ENCODE results near the gene TAS1R2. TPM values are rescaled to one million over a fixed set of nuclear protein-coding genes. Genes with fewer than 3 reads are reported as not detected.

TAS1R2 gene
- total RNA-seq, 1 donor from 2014 or later = not detected

DNA sequence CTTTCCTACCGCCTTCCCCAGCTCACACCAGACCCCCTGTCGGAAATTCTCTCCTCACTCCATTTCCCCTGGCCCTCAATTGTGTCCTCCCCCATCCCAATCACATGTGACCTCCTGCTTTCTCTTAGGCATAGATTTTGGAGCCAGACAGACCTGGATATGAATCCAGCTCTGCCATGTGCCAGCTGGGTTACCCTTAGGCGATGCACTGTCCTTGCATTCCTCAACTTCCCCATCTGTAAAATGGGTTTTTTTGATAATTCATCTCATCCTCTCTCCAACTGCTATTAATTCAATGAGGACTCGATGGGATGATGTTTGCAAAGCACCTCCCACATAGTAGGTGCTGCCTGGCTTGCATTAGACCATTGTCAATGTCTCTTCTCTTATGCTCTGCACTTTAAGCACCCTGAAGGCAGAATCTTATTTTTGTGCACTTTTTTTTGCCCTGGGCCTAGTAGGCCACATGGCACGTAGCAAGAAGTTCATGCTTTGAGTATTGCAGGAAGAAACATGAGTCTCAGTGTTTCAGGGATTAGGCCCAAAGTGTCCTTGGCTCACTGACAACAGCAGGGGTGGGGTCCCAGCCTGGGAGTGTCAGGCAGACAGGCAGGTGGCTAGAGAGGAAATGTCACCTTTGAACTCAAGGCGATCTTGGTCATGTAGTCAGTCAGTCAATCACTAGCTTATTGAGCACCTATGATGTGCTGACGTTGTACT is 47.6 kb downstream of the TAS1R2 start:
- Histone ChIP-seq H3K4me3 (ENCODE audit: insufficient read depth, low read depth, low read length) (no peak overlapping the region), H3K4me1 (ENCODE audit: insufficient read depth, low read length) (no peaks in the 10 kb centered on the region), H3K27me3 (ENCODE audit: insufficient read depth, low read length) (peaks cover 2% of the 10 kb centered on the region), H3K27ac (ENCODE audit: low read depth, low read length) (no peak overlapping the region), H4K20me1 (ENCODE audit: insufficient read depth, low read length) (no peaks in the 10 kb centered on the region), H3K9me3 (ENCODE audit: insufficient read depth, low read depth, low read length) (no peaks in the 10 kb centered on the region), H3K36me3 (ENCODE audit: insufficient read depth, low read length) (no peaks in the 10 kb centered on the region), H3K79me2 (ENCODE audit: insufficient read depth, low read length) (no peaks in the 10 kb centered on the region), H3K9ac (ENCODE audit: low read length) (no peak overlapping the region), H2AFZ (ENCODE audit: low read depth, low read length) (no peak overlapping the region), H3K4me2 (ENCODE audit: low read length) (no peak overlapping the region)
- Mint-ChIP-seq H3K27ac (ENCODE audit: unreplicated experiment) (no peak overlapping the region), H3K27me3 (ENCODE audit: low read depth, unreplicated experiment) (peaks cover 49% of the 10 kb centered on the region), H3K4me1 (ENCODE audit: low read depth, unreplicated experiment) (peaks cover 4% of the 10 kb centered on the region), H3K4me3 (ENCODE audit: unreplicated experiment) (no peak overlapping the region), H3K9me3 (ENCODE audit: unreplicated experiment) (no peaks in the 10 kb centered on the region), H3K36me3 (ENCODE audit: low read depth, unreplicated experiment) (no peaks in the 10 kb centered on the region)
- DNase-seq (ENCODE audit: low read depth) (no peak), FAIRE-seq (no peak)
- TF ChIP-seq, protein P1, sequence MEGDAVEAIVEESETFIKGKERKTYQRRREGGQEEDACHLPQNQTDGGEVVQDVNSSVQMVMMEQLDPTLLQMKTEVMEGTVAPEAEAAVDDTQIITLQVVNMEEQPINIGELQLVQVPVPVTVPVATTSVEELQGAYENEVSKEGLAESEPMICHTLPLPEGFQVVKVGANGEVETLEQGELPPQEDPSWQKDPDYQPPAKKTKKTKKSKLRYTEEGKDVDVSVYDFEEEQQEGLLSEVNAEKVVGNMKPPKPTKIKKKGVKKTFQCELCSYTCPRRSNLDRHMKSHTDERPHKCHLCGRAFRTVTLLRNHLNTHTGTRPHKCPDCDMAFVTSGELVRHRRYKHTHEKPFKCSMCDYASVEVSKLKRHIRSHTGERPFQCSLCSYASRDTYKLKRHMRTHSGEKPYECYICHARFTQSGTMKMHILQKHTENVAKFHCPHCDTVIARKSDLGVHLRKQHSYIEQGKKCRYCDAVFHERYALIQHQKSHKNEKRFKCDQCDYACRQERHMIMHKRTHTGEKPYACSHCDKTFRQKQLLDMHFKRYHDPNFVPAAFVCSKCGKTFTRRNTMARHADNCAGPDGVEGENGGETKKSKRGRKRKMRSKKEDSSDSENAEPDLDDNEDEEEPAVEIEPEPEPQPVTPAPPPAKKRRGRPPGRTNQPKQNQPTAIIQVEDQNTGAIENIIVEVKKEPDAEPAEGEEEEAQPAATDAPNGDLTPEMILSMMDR (IDR thresholded peaks at IDR 0.05; ENCODE audit: insufficient read depth, low read depth, low read length) = no peak
- TF ChIP-seq EZH2 (IDR thresholded peaks at IDR 0.05; ENCODE audit: insufficient read depth, low read length) = no peak

DNA sequence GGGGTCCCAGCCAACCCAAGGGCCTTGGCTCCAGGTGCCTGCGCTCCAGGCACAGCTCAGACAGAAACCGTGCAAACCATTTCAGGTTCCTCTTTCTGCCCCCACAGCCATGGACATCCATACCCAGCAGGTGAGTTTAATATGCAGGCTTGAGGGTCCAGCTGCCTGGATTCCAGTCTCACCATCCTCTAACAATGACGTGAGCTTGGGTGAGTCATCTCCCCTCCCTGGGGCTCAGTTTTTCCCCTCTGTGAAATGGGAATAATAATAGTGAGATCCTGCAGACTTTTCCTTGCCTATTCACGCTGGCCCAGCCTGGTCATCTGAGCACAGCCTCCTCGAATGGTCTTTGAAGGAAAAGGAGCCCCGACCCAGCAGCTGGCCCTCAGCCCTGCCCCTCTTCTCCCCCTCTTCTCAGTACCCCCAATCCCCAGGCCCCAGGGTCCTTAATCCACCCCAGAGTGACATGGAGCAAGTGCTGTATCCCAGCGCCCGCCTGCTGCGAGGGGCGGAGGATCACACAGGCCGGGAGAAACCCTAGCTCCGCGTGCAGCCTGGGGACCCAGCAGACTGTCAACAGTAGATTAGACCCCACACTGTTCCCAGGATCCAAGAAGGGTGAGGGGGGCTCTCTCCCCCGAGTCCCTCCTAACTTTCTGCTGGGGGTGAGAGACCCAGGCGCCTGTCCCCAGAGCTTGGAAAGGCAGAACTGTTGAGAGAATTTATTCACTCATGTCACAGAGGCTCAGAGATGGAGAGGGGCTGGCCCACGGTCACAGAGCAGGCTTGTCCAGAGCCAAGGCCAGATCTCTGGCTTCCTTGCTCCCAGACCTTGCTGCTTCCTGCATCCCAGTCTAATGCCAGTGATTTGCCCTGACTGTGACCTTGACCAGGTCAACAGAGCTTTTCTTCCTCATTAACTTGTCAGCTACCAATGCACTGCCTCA is 49.2 kb downstream of the TAS1R2 start:
- no peak overlapping the region for H3K4me2 ChIP-seq (ENCODE audit: low read length)
- TF ChIP-seq, protein P1 (IDR thresholded peaks at IDR 0.05; ENCODE audit: insufficient read depth, low read depth, low read length) = no peak
- no peak for TF ChIP-seq EZH2 (IDR thresholded peaks at IDR 0.05; ENCODE audit: insufficient read depth, low read length)
- H3K27ac ChIP-seq (ENCODE audit: low read depth, low read length) = no peak overlapping the region
- no peak overlapping the region for H3K4me3 ChIP-seq (ENCODE audit: insufficient read depth, low read depth, low read length)
- peaks cover 2% of the 10 kb centered on the region for H3K4me1 Mint-ChIP-seq (ENCODE audit: low read depth, unreplicated experiment)
- no peaks in the 10 kb centered on the region for H3K4me1 ChIP-seq (ENCODE audit: insufficient read depth, low read length)
- peaks cover 2% of the 10 kb centered on the region for H3K27me3 ChIP-seq (ENCODE audit: insufficient read depth, low read length)
- no peaks in the 10 kb centered on the region for H3K9me3 ChIP-seq (ENCODE audit: insufficient read depth, low read depth, low read length)
- H3K4me3 Mint-ChIP-seq (ENCODE audit: unreplicated experiment) = no peak overlapping the region
- H3K36me3 ChIP-seq (ENCODE audit: insufficient read depth, low read length) = no peaks in the 10 kb centered on the region
- H4K20me1 ChIP-seq (ENCODE audit: insufficient read depth, low read length) = no peaks in the 10 kb centered on the region
- no peaks in the 10 kb centered on the region for H3K36me3 Mint-ChIP-seq (ENCODE audit: low read depth, unreplicated experiment)
- H2AFZ ChIP-seq (ENCODE audit: low read depth, low read length) = no peak overlapping the region
- no peaks in the 10 kb centered on the region for H3K9me3 Mint-ChIP-seq (ENCODE audit: unreplicated experiment)
- no peaks in the 10 kb centered on the region for H3K79me2 ChIP-seq (ENCODE audit: insufficient read depth, low read length)
- H3K27ac Mint-ChIP-seq (ENCODE audit: unreplicated experiment) = no peak overlapping the region
- FAIRE-seq (no peak), DNase-seq (ENCODE audit: low read depth) (no peak)
- no peak overlapping the region for H3K9ac ChIP-seq (ENCODE audit: low read length)
- peaks cover 51% of the 10 kb centered on the region for H3K27me3 Mint-ChIP-seq (ENCODE audit: low read depth, unreplicated experiment)
